HG03060 (cell line): ENCODE measurements around the gene ADTRP.
A peak's percentile ranks its signal among the peaks of the same experiment; 100 is the strongest.
"Not testable (repeated sequence)": the region's sequence is repeated elsewhere in the genome, so short reads cannot be mapped to it uniquely, and the experiment has no call there.

Source experiments
- ATAC-seq: cut with Tn5 transposase; IDR thresholded peaks from one replicate; pipeline ENCODE4 v1.9.1; 2021; ENCODE audit warnings: low read depth, moderate number of reproducible peaks; ENCODE audit not compliant: unreplicated experiment

Gene ADTRP

DNA sequence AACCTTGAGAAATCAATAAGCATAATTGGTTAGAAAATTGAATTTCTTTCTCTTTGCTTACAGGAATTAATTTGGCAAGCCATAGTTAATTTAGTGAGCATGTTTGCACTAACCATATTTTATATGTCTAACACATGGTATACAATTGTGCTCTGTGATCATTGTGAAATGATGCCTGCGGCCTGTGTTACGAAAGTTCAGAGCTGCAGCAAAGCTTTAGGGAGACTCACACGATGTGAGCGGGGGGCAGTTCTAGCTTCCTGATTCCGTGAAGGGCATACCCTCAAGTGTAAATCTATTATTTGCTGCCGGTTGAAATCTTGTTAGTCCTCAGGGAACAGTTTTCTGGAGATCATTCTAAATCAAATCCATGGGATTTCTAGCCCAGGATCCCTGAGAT, 25.5 kb upstream of the ADTRP start:
- ATAC-seq = no peak

DNA sequence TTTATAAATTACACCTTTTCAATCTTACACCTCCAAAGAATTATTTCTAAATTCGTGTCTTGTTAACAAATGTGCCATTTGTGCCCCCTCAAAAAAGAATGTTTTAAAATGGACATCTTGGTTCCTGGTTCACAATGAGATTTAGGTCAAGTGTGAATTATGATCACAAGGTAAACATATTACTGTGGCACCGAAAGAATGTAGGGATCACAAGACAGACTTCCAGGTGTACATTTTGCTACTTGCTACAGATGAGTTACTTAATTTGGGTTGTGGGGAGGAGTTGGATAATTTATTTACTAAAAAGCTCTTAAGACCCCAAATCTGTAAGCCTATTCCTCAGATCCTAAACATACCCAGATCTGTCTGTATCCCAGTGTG, 25.0 kb upstream of the ADTRP start:
- ATAC-seq = no peak

DNA sequence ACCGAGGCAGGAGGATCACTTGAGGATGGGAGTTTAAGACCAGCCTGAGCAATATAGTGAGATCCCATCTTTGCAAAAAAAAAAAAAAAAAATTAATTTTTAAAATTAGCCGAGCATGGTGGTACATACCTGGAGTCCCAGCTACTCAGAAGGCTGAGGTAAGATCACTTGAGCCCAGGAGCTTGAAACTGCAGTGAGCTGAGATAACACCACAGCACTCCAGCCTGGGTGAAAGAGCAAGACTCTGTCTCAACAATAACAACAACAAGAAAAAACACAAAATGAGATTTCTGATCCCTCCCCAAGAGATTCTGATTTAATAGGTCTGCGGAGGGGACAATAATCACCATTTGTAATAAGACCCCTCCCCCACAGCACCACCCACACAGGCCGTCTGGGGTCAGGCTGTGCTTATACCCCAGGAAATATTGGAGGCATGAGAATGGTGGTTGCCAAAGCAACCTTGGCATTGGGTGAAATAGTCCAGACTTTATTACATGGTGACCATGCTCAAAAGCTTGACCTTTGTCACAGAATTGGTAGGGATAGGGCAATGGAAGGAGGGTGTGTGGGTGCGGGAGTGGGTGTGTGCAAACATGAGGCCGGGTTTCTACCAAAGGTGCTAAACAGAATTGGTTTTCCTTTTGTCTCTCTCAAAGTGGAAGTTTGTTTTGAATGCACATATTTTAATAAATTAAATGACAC, 24.4 kb upstream of the ADTRP start:
- ATAC-seq = no peak

DNA sequence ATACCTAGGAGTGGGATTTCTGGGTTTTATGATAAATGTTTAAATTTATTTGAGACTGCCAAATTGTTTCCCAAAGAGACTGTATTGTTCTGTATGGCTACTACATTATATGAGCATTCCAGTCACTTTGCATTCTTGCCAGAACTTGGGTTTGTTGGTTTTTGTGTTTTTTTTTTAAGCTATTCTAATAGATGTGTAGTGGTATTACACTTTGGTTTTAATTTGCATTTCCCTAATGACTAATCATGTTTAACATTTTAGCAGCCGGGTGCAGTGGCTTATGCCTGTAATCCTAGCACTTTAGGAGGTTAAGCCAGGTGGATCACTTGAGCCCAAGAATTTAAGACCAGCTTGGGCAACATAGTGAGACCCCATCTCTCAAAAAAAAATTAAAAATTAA, 21.9 kb upstream of the ADTRP start:
- ATAC-seq = not testable (repeated sequence)

DNA sequence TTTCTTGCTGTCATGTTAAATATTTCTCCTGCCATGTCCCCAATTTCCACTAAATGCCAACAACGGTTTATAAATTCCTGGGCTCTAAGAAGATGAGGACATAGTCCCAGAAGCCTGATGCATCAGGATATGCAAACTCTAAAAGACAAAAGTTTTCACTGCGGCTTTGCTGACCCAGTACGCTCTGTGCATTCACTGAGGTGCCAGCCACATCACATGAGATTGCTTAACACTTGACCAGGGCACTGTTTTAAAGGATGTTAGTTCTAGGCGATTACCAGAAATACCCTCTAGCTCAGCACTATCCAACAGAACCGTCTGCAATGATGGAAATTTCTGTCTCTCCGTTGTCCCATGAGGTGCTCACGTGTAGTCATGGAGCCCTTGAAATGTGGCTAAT, 19.9 kb upstream of the ADTRP start:
- no peak for ATAC-seq

DNA sequence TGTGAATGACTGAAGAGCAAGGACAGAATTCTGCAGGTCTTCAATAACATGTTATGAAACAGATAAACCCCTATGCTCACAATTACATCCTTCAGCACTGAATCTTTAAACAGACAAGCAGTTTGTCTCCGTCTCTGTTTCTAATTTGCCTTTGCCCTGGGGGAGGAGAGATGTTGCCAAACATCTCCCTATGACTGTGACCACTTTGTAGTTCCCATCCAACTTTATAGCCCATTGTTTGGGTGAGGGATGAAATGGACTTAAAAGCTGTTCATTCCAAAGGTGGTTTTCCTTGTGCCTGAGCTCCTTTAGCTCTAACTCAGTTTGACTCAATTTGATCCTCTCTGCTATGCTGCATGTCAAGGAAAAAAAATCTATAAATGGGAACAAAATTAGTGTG, 19.5 kb upstream of the ADTRP start:
- no peak for ATAC-seq

DNA sequence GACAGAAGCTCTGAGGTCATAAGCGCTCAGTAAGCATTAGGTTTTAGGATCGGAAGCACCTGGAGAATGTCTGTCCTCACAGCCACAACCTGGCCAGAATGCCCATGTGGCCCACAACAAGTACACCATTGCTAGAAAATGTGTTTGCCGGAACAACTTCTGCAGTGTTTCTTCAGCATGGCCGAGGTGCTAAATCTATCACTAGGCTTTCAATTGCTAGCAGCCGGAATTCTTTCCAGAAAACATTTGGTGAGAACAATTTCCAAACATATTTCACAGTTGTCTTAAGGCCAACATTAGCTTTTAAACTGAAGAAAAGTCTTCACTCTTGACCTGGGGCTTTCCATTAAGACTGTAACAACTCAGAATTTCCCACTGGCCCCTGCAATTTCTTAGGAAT, 18.2 kb upstream of the ADTRP start:
- ATAC-seq = no peak

DNA sequence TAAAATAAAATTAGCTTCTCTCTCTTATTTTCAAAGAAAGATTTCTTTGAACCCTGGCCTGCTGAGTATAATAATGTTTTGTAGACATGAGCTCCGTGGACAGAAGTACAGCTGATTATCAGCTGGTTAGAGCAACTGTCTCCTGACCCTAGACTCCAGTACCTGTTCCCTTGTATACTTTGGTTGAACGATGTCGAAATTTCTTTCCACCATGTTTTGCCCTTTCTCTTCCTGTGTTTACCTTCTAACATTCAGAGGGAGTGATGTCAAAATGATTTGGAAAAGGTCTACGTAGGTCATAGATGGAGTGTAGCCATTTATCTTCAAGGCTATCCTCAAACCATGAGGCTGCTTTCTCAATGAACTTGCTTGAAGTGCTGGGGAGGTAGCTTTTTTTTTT, 16.8 kb upstream of the ADTRP start:
- ATAC-seq = no peak

DNA sequence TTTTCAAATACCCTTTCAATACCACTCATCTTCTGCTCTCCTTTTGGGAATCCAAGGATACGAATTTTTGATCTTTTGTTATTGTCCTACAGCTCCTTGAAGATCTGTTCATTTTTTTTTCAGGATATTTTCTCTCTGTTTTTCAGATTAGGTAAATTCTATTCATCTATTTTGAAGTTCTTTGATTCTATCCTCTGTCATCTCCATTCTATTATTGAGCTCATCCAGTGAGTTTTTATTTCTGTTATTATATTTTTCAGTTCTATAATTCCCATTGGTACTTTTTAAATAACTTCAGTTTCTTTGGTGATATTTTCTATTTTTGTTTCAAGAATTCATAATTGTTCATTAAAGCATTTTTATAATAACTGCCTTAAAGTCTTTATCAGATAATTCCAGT, 14.7 kb upstream of the ADTRP start:
- ATAC-seq = no peak

DNA sequence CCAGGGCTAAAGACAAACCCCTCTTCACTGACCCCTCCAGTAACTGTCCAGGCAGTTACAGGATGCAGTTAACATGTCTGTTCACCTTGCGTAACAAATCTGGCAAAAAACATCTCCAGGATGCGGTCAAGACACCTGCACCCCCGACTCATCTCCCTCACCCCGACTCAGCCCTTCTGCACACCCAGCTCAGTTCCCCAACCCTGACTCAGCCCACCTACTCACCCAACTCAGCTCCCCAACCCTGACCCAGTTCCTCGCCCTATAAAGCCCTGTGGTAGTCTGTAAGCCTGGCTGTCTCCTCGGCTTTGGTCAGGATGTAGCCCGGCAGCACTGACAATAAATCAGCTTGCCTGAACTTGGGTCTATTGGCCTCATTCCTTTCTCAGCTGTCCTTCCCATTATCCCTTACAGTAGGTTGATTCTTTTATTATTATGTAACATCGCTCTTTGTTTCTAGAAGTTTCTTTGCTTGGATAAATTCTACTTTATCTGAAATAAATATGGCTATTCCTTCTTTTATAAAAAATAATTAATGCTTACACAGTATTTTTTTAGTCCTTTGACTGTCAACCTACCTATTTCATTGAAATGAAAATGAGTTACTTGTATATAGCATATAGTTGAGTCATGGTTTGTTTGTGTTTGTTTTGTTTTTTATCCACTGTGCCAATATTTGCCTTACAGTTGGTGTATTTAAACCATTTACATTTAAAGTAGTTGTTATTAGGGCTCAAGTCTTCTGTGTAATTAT, 12.9 kb upstream of the ADTRP start:
- no peak for ATAC-seq

DNA sequence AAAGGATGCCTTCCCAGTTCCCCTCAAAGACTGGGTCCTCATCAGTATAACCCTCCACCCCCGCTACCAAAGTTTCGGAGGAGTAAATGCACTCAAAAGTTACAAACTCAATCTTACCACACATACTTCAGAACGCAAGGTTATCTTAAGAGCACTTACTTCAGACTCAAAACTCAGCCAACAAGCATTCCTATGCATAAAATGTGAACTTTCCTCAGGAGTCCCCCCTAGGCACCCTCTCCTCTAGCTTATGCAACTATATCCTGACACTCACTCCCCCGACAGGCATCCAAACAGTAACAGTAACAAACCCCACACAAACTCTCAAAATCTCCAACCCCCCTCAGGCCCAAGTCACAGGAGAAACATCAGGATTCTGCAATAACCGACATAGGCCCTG, 11.1 kb upstream of the ADTRP start:
- ATAC-seq = no peak

DNA sequence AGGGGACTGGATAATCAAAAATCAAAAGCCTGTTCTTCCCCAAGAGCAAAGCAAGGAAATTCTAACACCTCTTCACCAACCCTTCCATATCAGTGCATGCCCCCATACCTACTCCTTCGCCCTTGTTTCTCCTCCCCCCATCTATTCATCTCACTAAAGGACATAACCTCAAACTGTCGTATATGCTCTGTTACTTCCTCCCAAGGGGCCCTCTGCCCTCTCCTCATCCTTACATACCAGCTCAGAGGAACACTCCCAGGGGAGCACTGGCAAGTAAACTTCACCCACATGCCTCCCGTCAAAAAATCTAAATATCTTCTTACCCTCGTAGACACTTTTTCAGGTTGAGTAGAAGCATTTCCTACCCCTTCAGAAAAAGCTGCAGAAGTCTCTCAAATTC, 9.4 kb upstream of the ADTRP start:
- no peak for ATAC-seq

DNA sequence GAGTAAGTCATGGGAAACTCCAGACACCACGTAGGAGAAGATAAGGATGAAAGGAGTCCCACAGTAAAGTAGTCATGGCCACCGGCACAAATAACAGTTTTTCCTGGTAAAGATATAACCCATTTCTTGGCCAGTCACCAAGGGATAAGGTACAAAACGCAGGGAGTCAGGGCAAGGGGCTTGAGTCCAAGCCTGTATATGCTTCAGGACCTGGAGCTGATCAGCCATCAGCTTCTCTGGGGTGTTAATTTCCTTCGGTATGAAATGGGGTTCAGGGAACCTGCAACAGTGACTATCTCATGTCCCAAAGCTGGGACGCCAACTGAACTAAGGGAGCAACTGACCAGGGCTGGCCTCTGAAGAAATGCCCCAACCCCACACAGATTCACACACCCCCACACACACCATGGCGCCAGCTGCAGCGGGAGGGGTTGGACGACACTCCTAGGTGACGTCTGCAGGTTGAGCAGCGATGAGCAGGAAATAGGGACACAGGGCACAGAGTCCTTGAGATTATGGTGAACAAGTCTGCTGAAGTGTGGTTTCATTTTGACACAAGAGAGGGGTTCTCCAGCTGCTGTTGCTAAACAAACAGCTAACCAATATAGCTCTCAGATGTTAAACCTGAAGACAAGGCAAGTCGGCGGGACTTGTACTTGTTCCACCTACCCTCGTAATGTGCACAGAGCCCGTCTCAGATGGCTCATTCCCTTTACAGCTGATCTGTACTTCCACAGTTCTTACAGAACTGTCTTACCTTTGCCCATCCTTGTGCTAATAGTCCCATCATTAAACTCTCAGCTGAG, 7.4 kb upstream of the ADTRP start:
- peak; percentile 74 for ATAC-seq

DNA sequence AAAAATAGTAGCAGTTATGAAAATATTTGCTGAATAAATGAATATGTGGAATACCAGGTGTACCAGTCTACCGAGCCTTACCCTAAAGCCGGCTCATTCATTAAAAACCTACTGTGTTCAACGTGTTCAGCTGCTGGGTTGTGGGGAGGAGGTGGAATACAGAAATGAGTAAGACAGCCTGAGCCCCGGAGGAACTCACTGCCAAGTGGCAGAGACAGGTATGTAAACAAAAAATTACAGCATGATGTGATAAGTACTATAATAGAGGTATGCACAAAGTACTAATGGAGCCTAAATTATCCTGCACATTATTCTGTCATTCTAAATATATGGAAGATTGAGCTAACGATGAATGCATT, 6.8 kb upstream of the ADTRP start:
- peak; percentile 49 for ATAC-seq

DNA sequence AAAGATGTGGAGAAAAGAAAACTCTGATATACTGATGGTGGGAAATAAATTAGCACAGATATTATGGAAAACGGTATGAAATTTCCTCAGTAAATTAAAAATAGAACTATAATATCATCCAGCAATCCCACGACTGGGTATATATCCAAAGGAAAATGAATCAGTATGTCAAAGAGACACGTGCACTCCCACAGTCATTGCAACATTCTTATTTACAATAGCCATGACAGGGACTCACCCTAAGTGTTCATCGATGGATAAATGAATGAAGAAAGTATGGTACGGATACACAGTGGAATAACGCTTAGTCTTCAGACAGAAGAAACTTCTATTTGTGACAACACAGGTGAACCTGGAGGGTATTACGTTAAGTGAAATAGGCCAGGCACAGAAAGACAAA, 5.7 kb upstream of the ADTRP start:
- no peak for ATAC-seq

DNA sequence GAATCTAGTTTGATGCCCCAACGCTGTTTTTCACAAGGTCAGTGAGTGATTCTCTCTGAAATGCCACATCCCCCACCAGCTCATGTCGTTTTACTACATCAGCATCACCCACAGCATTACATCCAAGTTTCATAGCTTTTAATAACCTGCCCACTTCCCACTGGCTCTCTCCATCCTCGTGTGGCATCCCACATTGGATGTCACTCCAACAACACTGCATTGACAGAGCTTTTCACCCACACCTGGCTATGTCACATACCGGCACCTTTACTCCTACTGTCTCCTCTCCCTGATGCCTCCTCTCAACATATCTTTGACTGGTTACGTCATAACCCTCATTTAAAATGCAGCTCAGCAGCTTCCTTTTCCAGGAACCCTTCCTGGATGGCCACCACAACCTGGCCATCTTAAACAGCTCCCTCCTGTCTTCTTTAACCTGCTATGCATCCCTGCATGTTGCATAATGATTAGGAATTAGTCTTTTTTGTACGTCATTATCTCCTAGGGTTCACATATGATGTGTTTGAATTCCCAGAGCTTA, 5.0 kb upstream of the ADTRP start:
- ATAC-seq = no peak

DNA sequence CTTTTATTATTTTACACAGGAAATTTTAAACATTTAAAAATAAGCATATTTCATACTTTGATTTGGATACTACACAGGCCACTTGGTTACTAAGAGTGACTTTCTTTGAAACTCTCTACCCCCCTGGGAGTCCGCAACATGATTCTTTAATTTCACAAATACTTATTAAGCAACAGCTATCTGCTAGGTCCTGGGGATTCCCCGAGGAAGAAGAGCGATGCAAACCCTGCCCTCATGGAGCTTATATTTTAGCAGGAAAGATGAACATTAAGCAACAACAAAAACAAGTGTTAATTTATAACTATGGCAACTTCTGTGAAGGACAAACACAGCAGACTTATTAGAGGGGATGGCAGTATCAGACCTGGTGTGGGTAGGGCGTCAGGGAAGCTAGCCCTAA, 3.9 kb upstream of the ADTRP start:
- no peak for ATAC-seq

DNA sequence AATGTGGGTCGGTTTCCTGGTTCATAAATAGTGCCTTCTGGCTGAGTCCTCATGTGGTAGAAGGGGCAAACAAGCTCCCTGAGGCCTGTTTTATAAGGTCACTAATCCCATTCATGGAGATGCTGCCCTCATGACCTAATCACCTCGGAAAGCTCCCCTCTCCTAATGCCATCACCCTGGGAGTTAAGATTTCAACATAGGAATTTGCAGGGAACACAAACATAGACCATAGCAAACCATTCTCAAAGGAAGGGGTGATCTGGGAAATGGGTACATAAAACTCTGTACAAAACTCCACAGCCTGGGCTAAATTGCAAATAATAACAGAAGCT, 1.5 kb upstream of the ADTRP start:
- ATAC-seq = no peak

DNA sequence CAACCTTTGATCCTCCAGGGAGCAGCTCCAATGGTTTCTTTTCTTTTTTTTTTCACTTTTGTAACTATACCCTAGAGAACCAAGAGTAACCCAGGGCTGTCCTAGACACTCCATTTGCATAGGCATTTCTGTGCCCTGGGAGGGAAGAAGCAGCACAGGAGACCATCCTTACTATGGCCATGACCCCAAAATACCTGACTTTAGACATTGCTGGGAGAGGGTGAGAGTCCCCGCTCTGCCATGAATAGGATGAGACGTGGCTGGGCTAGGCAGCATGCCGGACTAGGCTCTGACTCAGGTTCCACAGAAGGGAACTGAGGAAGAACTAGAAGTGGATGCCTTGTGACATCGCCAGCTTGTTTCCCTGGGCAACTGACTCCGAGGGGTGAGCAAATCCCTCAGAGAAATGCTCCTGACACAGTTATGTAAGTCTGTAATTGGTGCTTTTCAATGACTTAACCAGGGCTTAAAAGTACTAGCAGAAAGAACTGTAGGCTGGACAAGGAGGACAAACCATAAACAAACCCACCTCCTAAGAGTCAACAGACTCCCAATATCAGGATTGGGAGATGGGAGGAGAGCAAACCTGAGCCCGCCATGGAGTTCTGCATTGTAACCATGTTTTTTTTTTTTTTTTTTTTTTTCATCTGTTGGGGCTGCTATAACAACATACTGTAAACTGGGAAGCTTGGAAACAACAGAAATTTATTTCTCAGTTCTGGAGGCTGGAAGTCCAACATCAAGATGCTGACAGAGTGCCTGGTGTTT, 910 bp upstream of the ADTRP start:
- ATAC-seq = no peak

DNA sequence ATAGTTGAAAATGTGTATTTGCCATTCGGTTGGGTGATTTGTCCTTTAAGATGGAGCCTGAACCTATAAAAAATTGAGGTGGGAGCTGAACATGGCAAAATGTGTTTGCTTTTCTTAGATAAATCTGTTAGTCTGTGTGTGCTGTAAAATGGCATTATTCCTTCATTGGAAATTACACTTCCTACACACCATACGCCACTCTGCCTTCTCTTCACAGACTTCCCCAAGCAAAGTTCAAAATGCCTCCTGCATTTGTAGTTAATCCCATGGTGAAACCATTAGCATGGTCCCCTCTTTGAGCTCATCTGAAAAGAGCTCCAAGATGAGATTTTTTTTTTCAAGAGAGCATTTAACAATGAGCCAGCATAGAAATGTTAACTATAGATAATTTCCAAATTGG, 567 bp downstream of the ADTRP start:
- no peak for ATAC-seq
